Prostate gland (tissue), 2 donors: ENCODE results near the gene ZNRF1. TPM values are rescaled to one million over a fixed set of nuclear protein-coding genes. Genes with fewer than 3 reads are reported as not detected.

Experiments used
- DNase-seq: peaks from one replicate; pipeline ENCODE4 v3.0.0-alpha.2; 2019; ENCODE audit warnings: low spot score
- H3K27ac ChIP-seq, 2 donors: fragments of 200-600 bp; sonication (generic); 2 replicates each; pipeline ENCODE4 v1.5.1; 2017 to 2019
- H3K27me3 ChIP-seq: fragments of 200-600 bp; sonication (generic); replicated peaks from 2 replicates; pipeline ENCODE4 v1.5.1; 2019; ENCODE audit not compliant: insufficient read depth
- H3K36me3 ChIP-seq, 2 donors: fragments of 200-600 bp; sonication (generic); 1 replicate in 1 of 2; 2 replicates in 1 of 2; pipeline versions ENCODE4 v1.5.1 to v1.8.1; 2017 to 2019
- H3K4me1 ChIP-seq: fragments of 200-600 bp; sonication (generic); replicated peaks from 2 replicates; pipeline ENCODE4 v1.5.1; 2019
- H3K4me3 ChIP-seq, 2 donors: fragments of 200-600 bp; sonication (generic); 2 replicates each; pipeline ENCODE4 v1.5.1; 2017 to 2019
- H3K9me3 ChIP-seq: fragments of 200-600 bp; sonication (generic); 2 replicates; pipeline ENCODE4 v1.5.1; 2017
- POLR2A ChIP-seq: fragments of 450-650 bp; IDR thresholded peaks from one replicate; pipeline ENCODE4 v1.6.1; 2016; ENCODE audit warnings: antibody characterized with exemption, mild to moderate bottlenecking
- POLR2AphosphoS5 ChIP-seq: sonication (generic); formaldehyde crosslinking; IDR thresholded peaks from one replicate; pipeline ENCODE4 v1.6.1; 2017; ENCODE audit warnings: antibody characterized with exemption
- WGBS: methylation state at CpG from one replicate; pipeline ENCODE4 v1.1.5; 2018; 5-methylcytosine and 5-hydroxymethylcytosine counted together
- intact Hi-C: fragments of 100-400 bp; cut with DNase I; formaldehyde crosslinking; loops from one replicate; pipeline ENCODE4 v1.14.2; 2022
- total RNA-seq, 2 donors: library from RNA; depleted of rRNA; stranded (reverse); fragments of >200 nt; gene quantifications; one replicate each; pipeline ENCODE4 v1.1.0, GENCODE V29; 2016
- TF ChIP-seq, protein P1 (sequence below), 4 experiments: fragments of 200-600 bp in 2 of 4; fragments of 450-650 bp in 2 of 4; sonication (generic) in 2 of 4; IDR thresholded peaks; 1 replicate in 3 of 4; 2 replicates in 1 of 4; pipeline ENCODE4 v1.5.1; 2016 to 2019; ENCODE audit warnings: antibody characterized with exemption in 4 of 4, mild to moderate bottlenecking in 2 of 4, moderate library complexity in 2 of 4

Gene ZNRF1
- total RNA-seq, 2 donors from 2014 or later = 15.6 to 64.2 TPM

DNA sequence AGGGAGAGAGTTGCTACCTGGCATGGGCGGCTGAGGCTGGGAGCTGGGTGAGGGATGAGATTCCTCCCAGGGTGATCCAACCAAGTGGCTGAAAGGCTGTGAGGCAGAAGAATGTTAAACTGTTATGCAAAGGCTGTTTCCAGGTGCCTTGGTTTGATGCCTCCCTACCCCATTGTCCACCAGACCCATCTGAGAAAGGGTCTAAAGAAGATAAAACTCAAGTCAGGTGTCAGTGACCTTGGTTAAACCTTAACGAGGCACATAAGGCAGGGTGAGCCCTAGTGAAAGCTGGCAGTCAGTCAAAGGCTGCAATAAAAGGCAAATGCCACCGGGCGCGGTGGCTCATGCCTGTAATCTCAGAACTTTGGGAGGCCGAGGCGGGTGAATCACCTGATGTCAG lies 94.0 kb downstream of the ZNRF1 start:
- intact Hi-C loops = no loop called here
- TF ChIP-seq POLR2AphosphoS5 = no peak
- TF ChIP-seq, protein P1, sequence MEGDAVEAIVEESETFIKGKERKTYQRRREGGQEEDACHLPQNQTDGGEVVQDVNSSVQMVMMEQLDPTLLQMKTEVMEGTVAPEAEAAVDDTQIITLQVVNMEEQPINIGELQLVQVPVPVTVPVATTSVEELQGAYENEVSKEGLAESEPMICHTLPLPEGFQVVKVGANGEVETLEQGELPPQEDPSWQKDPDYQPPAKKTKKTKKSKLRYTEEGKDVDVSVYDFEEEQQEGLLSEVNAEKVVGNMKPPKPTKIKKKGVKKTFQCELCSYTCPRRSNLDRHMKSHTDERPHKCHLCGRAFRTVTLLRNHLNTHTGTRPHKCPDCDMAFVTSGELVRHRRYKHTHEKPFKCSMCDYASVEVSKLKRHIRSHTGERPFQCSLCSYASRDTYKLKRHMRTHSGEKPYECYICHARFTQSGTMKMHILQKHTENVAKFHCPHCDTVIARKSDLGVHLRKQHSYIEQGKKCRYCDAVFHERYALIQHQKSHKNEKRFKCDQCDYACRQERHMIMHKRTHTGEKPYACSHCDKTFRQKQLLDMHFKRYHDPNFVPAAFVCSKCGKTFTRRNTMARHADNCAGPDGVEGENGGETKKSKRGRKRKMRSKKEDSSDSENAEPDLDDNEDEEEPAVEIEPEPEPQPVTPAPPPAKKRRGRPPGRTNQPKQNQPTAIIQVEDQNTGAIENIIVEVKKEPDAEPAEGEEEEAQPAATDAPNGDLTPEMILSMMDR (IDR thresholded peaks at IDR 0.05) = no peak
- no peak for TF ChIP-seq POLR2A
- no peaks in the 10 kb centered on the region for H3K27me3 ChIP-seq
- no peaks in the 10 kb centered on the region for H3K9me3 ChIP-seq
- no peak overlapping the region for H3K27ac ChIP-seq
- H3K36me3 ChIP-seq = no peaks in the 10 kb centered on the region
- no peak overlapping the region for H3K4me3 ChIP-seq
- peaks cover 14% of the 10 kb centered on the region for H3K4me1 ChIP-seq
- 81% methylated on average over 7 of the region's 7 CpGs for WGBS
- DNase-seq = no peak

DNA sequence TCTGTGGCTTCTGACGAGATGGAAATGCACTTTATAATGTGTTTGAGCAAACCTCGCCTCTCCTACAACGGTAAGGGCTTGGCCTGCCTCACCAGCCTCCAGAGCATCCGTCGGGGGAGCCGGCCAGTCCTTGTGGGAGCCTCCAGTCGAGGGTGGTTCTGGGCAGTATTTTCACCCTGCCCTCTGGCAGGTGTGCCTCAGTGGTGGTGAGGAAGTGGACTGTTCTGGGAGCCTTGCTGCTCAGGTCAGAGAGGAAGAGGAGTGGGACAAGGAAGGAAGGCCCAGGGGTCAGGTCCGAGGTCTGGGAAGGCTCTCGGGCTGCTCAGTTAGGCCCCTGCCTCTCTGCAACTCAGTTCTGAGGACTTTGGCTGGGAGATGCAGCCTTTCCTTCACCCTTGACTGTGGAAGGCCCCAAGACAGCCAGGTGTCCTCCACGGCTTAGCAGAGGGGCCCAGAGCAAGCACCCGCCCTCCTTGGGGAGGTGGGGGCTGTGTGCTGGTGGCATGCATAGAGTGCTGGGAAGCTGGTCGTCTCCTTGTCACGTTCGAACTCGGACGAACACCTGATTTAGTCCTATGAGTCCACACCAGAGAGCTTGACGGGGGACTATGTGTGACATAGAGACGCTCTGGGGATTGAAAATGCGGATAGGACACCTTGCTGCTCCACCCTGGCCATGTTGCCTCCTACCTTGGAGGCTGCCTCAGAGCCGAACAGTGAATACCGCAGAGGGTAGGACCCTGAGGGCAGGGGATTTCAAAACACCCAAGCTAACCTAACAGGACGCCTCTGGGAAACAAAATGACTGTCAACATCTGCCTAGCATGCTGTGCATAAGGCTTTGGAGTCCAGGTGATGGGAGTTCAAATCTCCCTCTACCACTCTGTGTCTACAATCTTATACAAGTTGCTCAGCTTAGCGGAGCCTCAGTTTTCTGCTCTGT lies 95.0 kb downstream of the ZNRF1 start:
- DNase-seq = no peak
- Histone ChIP-seq H3K9me3 (no peaks in the 10 kb centered on the region), H3K36me3 (no peaks in the 10 kb centered on the region), H3K4me3 (no peak overlapping the region), H3K27me3 (no peaks in the 10 kb centered on the region), H3K27ac (no peak overlapping the region), H3K4me1 (peaks cover 15% of the 10 kb centered on the region)
- intact Hi-C loops = no loop called here
- TF ChIP-seq POLR2A (no peak), POLR2AphosphoS5 (no peak)
- TF ChIP-seq, protein P1 (IDR thresholded peaks at IDR 0.05) = no peak
- 91% methylated on average over 23 of the region's 23 CpGs for WGBS

DNA sequence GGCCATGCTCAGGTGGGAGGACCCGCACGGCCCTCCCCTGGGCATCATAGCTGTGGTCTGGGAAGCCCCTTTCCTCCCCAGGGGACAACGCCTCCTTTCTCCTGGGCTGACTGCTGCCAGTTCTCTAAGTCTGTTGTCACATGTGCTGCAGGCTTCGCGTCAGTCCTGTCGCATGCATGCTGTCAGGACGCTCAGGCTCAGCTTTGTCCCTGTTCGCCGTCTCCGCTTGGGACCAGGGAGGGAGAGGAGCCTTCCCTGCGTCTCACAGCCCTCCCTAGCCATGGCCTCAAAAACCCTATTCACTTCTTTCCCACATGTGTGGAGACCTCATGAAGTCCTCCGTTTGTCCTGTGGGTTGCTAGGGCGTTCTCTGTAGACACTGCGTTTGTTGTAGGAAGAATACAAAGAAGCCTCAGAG lies 96.4 kb downstream of the ZNRF1 start:
- TF ChIP-seq, protein P1 (IDR thresholded peaks at IDR 0.05) = no peak
- TF ChIP-seq POLR2A (no peak), POLR2AphosphoS5 (no peak)
- 89% methylated on average over 14 of the region's 14 CpGs for WGBS
- Histone ChIP-seq H3K36me3 (no peaks in the 10 kb centered on the region), H3K27ac (no peak overlapping the region), H3K27me3 (no peaks in the 10 kb centered on the region), H3K4me3 (no peak overlapping the region), H3K4me1 (peaks cover 15% of the 10 kb centered on the region), H3K9me3 (no peaks in the 10 kb centered on the region)
- intact Hi-C loops = no loop called here
- DNase-seq = no peak

DNA sequence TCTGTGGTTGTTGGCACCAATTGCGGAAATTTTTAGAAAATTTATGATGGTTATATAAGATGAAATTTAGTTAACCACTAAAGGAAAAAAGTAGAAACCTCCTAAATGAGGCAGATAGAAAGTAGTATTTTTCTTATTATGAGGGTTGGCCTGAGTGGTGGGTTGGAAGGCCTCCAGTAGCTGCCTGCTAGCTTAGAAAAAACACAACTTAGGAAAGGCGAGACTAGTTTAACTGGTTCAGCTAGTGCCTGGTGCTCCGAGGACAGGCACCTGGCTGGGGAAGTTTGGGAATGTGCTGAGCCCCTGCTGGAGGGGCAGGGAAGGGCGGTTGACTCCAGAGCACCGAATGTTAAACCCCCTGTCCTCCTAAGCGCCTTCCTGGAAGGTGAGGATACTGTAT lies 97.8 kb downstream of the ZNRF1 start:
- no peak for TF ChIP-seq POLR2A
- TF ChIP-seq, protein P1 (IDR thresholded peaks at IDR 0.05) = peak; percentile 27 to 68 (median 56)
- peak; percentile 93 for TF ChIP-seq POLR2AphosphoS5
- Histone ChIP-seq H3K4me3 (no peak overlapping the region), H3K36me3 (no peaks in the 10 kb centered on the region), H3K4me1 (peaks cover 15% of the 10 kb centered on the region), H3K27me3 (no peaks in the 10 kb centered on the region), H3K9me3 (no peaks in the 10 kb centered on the region), H3K27ac (peak overlapping the region; percentile 39 to 52)
- intact Hi-C loops = no loop called here
- DNase-seq = peak; percentile 87
- 33% methylated on average over 6 of the region's 6 CpGs for WGBS
